Heart right ventricle (tissue), 16 donors: Measurements from ENCODE around the gene LPP. TPM values are rescaled to one million over a fixed set of nuclear protein-coding genes. Genes with fewer than 3 reads are reported as not detected.

ENCODE experiments used
- ATAC-seq, 8 donors: fragments of 200-7000 bp; cut with Tn5 transposase; one replicate each; pipeline ENCODE4 v1.9.1; 2020; ENCODE audit warnings: mild to moderate bottlenecking in 8 of 8, moderate library complexity in 8 of 8, moderate number of reproducible peaks in 1 of 8
- DNase-seq, 2 donors: peaks; one replicate each; pipeline ENCODE4 v3.0.0-alpha.2; 2020
- H3K27ac ChIP-seq, 10 donors: fragments of 200-600 bp; sonication (generic) in 2 of 10; one replicate each; pipeline versions ENCODE4 v1.5.0 to v1.8.0; 2020 to 2022; ENCODE audit warnings: mild to moderate bottlenecking in 3 of 10
- H3K27me3 ChIP-seq, 7 donors: fragments of 200-600 bp; one replicate each; pipeline ENCODE4 v1.8.0; 2021 to 2022; ENCODE audit warnings: mild to moderate bottlenecking in 2 of 7
- H3K36me3 ChIP-seq, 9 donors: fragments of 200-600 bp; sonication (generic) in 1 of 9; one replicate each; pipeline versions ENCODE4 v1.5.0 to v1.8.0; 2020 to 2022; ENCODE audit warnings: mild to moderate bottlenecking in 2 of 9
- H3K4me1 ChIP-seq, 9 donors: fragments of 200-600 bp; sonication (generic) in 1 of 9; one replicate each; pipeline versions ENCODE4 v1.5.0 to v1.8.0; 2020 to 2022; ENCODE audit warnings: mild to moderate bottlenecking in 4 of 9
- H3K4me3 ChIP-seq, 10 donors: fragments of 200-600 bp; sonication (generic) in 2 of 10; one replicate each; pipeline versions ENCODE4 v1.5.0 to v1.8.0; 2020 to 2022; ENCODE audit warnings: mild to moderate bottlenecking in 7 of 10, moderate library complexity in 2 of 10
- H3K9me3 ChIP-seq, 11 donors: fragments of 200-600 bp in 10 of 11; sonication (generic) in 2 of 11; one replicate each; pipeline versions ENCODE4 v1.5.0 to v1.8.0; 2013 to 2022; ENCODE audit warnings: mild to moderate bottlenecking in 2 of 11, control low read depth in 1 of 11, moderate library complexity in 1 of 11
- WGBS, 2 donors: extraction: QIAGEN DNeasy Blood & Tissue Kit; methylation state at CpG; one replicate each; pipeline ENCODE4 v1.1.7; 2013; ENCODE audit warnings: inconsistent platforms in 1 of 2; 5-methylcytosine and 5-hydroxymethylcytosine counted together
- intact Hi-C, 10 donors: fragments of 100-400 bp; cut with DNase I; formaldehyde crosslinking; loops; one replicate each; pipeline versions ENCODE4 v1.11.1 to v1.14.2; 2022
- polyA plus RNA-seq, 2 donors: library from polyadenylated mRNA; stranded (reverse); fragments of 200-250 nt; gene quantifications; one replicate each; pipeline ENCODE4 v1.2.3, GENCODE V29; 2013
- total RNA-seq, 10 donors: library from RNA; stranded (reverse); fragmentation: NEBNext Ultra II Directional in 3 of 10; extraction: Animal tissue kit (Norgen Biotek cat#: 25700) in 3 of 10; gene quantifications; one replicate each; pipeline versions ENCODE4 v1.2.1 to v1.2.4, GENCODE V29; 2021 to 2023
- TF ChIP-seq, protein P1 (sequence below), 9 donors: fragments of 200-600 bp; sonication (generic) in 2 of 9; IDR thresholded peaks; one replicate each; pipeline versions ENCODE4 v1.5.0 to v1.8.0; 2021 to 2022; ENCODE audit warnings: antibody characterized with exemption in 9 of 9, mild to moderate bottlenecking in 5 of 9, moderate library complexity in 1 of 9
- donor health status: Arrhythmogenic right ventricular cardiomyopathy.
- donor health status: ischemic (EF 13 %, LVEDD 7.1; RV severe dilation, severe dysfunction).
- donor health status: healthy with polysubstance abuse.
- donor health status: DM: no; HTN: yes; CAD: no.
- donor health status: DM: no; HTN: no; CAD: no.
- donor health status: ischemic (EF 25% LVEDD 6.9; RV normal size, moderate dysfunction).
- donor health status: ischemic (EF 25% LVEDD 5.7; RV mildly dilated, moderate dysfunction).
- donor health status: healthy.
- donor health status: DM: yes; HTN: yes; CAD: no.
- donor health status: Ischemic cardiomyopathy.
- donor health status: ischemic (EF 35%, LVEDD 5.7; RV mildly dilated, moderate dysfunction).
- donor health status: nonischemic (EF 11% LVEDD 7.7; RV severe dilation, severe dysfunction).
- donor health status: DM: yes; HTN: yes; CAD: no.
- donor health status: PGD.
- donor health status: ischemic (EF 29% LVEDD 5.4; RV normal size, mild dysfunction).
- donor health status: nonischemic (EF 23%, LVEDD 6.1; RV moderate dilation, normal function).

The LPP gene
- total and polyA plus RNA-seq, 12 donors: 8.5 to 188 (median 140) TPM

- intact Hi-C loops: loop anchor here in 9 of 10 donors (1.0 to 10.0 kb wide), 16 partner anchors 78 to 992 kb away; partner anchors contain the start of gene BCL6 (in 4 of the 9)
- WGBS, 2 donors: 16 to 20% methylated on average over 8 of the region's 8 CpGs
- no peaks in the 10 kb centered on the region for H3K36me3 ChIP-seq
- H3K27me3 ChIP-seq: no peaks in the 10 kb centered on the region
- H3K4me1 ChIP-seq: peaks cover 0 to 75% (median 59%) of the 10 kb centered on the region in 9 donors
- ATAC-seq (peak in 2 of 8 donors; percentile 0 to 1), DNase-seq (peak in 1 of 2 donors; percentile 21)
- H3K4me3 ChIP-seq: peak overlapping the region; percentile 66 to 92 (median 80)
- no peaks in the 10 kb centered on the region for H3K9me3 ChIP-seq
- H3K27ac ChIP-seq: peak overlapping the region; percentile 90 to 99 (median 96)
- TF ChIP-seq, protein P1, sequence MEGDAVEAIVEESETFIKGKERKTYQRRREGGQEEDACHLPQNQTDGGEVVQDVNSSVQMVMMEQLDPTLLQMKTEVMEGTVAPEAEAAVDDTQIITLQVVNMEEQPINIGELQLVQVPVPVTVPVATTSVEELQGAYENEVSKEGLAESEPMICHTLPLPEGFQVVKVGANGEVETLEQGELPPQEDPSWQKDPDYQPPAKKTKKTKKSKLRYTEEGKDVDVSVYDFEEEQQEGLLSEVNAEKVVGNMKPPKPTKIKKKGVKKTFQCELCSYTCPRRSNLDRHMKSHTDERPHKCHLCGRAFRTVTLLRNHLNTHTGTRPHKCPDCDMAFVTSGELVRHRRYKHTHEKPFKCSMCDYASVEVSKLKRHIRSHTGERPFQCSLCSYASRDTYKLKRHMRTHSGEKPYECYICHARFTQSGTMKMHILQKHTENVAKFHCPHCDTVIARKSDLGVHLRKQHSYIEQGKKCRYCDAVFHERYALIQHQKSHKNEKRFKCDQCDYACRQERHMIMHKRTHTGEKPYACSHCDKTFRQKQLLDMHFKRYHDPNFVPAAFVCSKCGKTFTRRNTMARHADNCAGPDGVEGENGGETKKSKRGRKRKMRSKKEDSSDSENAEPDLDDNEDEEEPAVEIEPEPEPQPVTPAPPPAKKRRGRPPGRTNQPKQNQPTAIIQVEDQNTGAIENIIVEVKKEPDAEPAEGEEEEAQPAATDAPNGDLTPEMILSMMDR (IDR thresholded peaks at IDR 0.05): no peak
These were observed 1.0 kb downstream of the LPP start for GRCh38 chr3:188154809-188155574.

- Histone ChIP-seq H3K9me3 (no peaks in the 10 kb centered on the region), H3K27me3 (no peaks in the 10 kb centered on the region), H3K4me1 (peaks cover 0 to 84% (median 67%) of the 10 kb centered on the region in 9 donors), H3K4me3 (peak overlapping the region in 5 of 10 donors; percentile 4 to 83 (median 66)), H3K36me3 (no peaks in the 10 kb centered on the region), H3K27ac (peak overlapping the region; percentile 4 to 99 (median 96))
- 35 to 46% methylated on average over 2 of the region's 2 CpGs for WGBS, 2 donors
- TF ChIP-seq, protein P1 (IDR thresholded peaks at IDR 0.05): no peak
- ATAC-seq (no peak), DNase-seq (no peak)
- intact Hi-C loops: loop anchor here in 9 of 10 donors (5.0 to 10.0 kb wide), 11 partner anchors 101 to 991 kb away; partner anchors contain the start of gene BCL6 (in 3 of the 9)
These were observed 2.1 kb downstream of the LPP start for GRCh38 chr3:188156056-188156455.

DNA sequence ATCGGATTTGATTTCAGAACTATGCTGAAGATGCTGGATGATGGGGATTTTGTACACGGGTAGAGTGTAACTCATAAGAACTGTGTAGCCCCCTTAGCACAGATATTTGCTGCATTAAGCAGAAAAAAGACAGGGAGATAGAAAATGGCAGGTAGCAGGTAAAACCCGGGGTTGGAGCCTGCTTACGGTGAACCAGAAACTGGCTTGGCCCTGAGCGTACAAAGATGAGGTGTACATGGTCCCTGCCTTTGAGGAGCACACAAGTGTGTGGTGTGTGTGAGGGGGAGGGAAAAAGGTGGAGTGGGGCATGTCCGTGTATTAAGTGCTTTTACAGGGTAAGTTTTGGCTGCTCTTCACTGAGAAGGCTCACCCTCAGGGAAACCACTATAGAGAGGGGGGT is 3.5 kb downstream of the LPP start:
- Histone ChIP-seq H3K4me3 (no peak overlapping the region), H3K27ac (peak overlapping the region in 9 of 10 donors; percentile 22 to 99 (median 92)), H3K27me3 (no peaks in the 10 kb centered on the region), H3K36me3 (peaks cover 0 to under 1% (median 0%) of the 10 kb centered on the region in 9 donors), H3K9me3 (no peaks in the 10 kb centered on the region), H3K4me1 (peaks cover 0 to 85% (median 73%) of the 10 kb centered on the region in 9 donors)
- intact Hi-C loops: loop anchor here in 9 of 10 donors (5.0 to 10.0 kb wide), 11 partner anchors 103 to 990 kb away; partner anchors contain the start of gene BCL6 (in 3 of the 9)
- TF ChIP-seq, protein P1 (IDR thresholded peaks at IDR 0.05): no peak
- no peak for ATAC-seq
- DNase-seq: no peak
- WGBS, 2 donors: 80 to 81% methylated on average over 6 of the region's 6 CpGs

DNA sequence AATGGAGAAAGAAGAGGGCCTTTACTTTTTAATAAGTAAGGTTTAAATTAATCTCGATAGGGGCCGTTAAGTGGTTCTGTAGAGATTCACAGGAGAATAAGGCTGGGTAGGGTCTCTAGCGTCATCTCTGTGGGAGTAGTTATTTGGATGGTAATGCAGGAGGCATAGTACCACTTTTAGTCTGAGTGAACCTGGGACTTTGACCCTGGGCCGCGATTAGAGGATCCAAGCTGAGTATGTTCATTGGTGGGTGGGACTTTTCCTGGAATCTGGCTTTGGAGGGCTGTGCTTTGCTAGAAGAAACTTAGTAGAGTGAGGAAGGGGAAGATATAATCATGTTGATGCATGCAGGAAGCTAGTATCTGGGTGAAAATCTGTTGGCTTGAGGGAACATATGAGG is 4.0 kb downstream of the LPP start:
- TF ChIP-seq, protein P1 (IDR thresholded peaks at IDR 0.05): no peak
- Histone ChIP-seq H3K27me3 (no peaks in the 10 kb centered on the region), H3K9me3 (no peaks in the 10 kb centered on the region), H3K4me3 (no peak overlapping the region), H3K4me1 (peaks cover 0 to 85% (median 67%) of the 10 kb centered on the region in 9 donors), H3K27ac (peak overlapping the region; percentile 22 to 99 (median 91)), H3K36me3 (peaks cover 0 to 5% (median 0%) of the 10 kb centered on the region in 9 donors)
- ATAC-seq (no peak), DNase-seq (no peak)
- 70 to 74% methylated on average over 5 of the region's 5 CpGs for WGBS, 2 donors
- intact Hi-C loops: loop anchor here in 9 of 10 donors (2.0 to 10.0 kb wide), 12 partner anchors 103 to 989 kb away; partner anchors contain the start of gene BCL6 (in 3 of the 9)
